Esophagus mucosa (tissue), 1 donor: ENCODE data around the gene BICC1. TPM values are rescaled to one million over a fixed set of nuclear protein-coding genes. Genes with fewer than 3 reads are reported as not detected.

ENCODE experiments used
- ATAC-seq: fragments of 200-7000 bp; cut with Tn5 transposase; one replicate; pipeline ENCODE4 v1.9.1; 2020
- total RNA-seq: library from RNA; stranded (reverse); gene quantifications from one replicate; pipeline ENCODE4 v1.2.4, GENCODE V29; 2023
- donor health status: DM: yes; HTN: yes; CAD: no.

BICC1 gene
- total RNA-seq, 1 donor from 2014 or later, result 0.32 TPM

- no peak for ATAC-seq
Observed at GRCh38 chr10:58706836-58707235, 194.2 kb downstream of the BICC1 start.

- ATAC-seq, result no peak
Observed at GRCh38 chr10:58712141-58712540, 199.5 kb downstream of the BICC1 start.

- ATAC-seq, result no peak
Observed at GRCh38 chr10:58712982-58713381, 200.3 kb downstream of the BICC1 start.

- ATAC-seq, result no peak
Observed at GRCh38 chr10:58714409-58714808, 201.7 kb downstream of the BICC1 start.

GRCh38 chr10:58715061-58715460 is 202.4 kb downstream of the BICC1 start:
- ATAC-seq, result no peak

- ATAC-seq, result no peak
Observed at GRCh38 chr10:58718596-58718995, 205.9 kb downstream of the BICC1 start.

GRCh38 chr10:58721601-58722281 is 209.1 kb downstream of the BICC1 start:
- no peak for ATAC-seq

- ATAC-seq, result no peak
Observed at GRCh38 chr10:58723186-58723585, 210.5 kb downstream of the BICC1 start.

GRCh38 chr10:58723966-58724365 is 211.3 kb downstream of the BICC1 start:
- no peak for ATAC-seq

- ATAC-seq, result no peak
Observed at GRCh38 chr10:58724781-58725180, 212.1 kb downstream of the BICC1 start.

GRCh38 chr10:58725901-58726300 is 213.2 kb downstream of the BICC1 start:
- no peak for ATAC-seq

GRCh38 chr10:58727633-58728032 is 215.0 kb downstream of the BICC1 start:
- ATAC-seq, result no peak

GRCh38 chr10:58731276-58731675 is 218.6 kb downstream of the BICC1 start:
- no peak for ATAC-seq

GRCh38 chr10:58733436-58733835 is 220.8 kb downstream of the BICC1 start:
- ATAC-seq, result no peak

- ATAC-seq, result no peak
Observed at GRCh38 chr10:58734116-58734515, 221.4 kb downstream of the BICC1 start.

GRCh38 chr10:58734664-58735063 is 222.0 kb downstream of the BICC1 start:
- ATAC-seq, result no peak

GRCh38 chr10:58735087-58735486 is 222.4 kb downstream of the BICC1 start:
- no peak for ATAC-seq

- ATAC-seq, result no peak
Observed at GRCh38 chr10:58740620-58741369, 228.1 kb downstream of the BICC1 start.

GRCh38 chr10:58741673-58742072 is 229.0 kb downstream of the BICC1 start:
- ATAC-seq, result no peak

GRCh38 chr10:58742141-58742540 is 229.5 kb downstream of the BICC1 start:
- no peak for ATAC-seq

GRCh38 chr10:58743466-58744115 is 230.9 kb downstream of the BICC1 start:
- ATAC-seq, result no peak

GRCh38 chr10:58746474-58747185 is 234.0 kb downstream of the BICC1 start:
- no peak for ATAC-seq

GRCh38 chr10:58747687-58748086 is 235.0 kb downstream of the BICC1 start:
- ATAC-seq, result no peak
